OCI-LY7 (cell line): ENCODE results near the gene AKAP13. TPM values are rescaled to one million over a fixed set of nuclear protein-coding genes. Genes with fewer than 3 reads are reported as not detected.
A peak's percentile ranks its signal among the peaks of the same experiment; 100 is the strongest.

Experiments used
- BruUV-seq: library from RNA; stranded (reverse); fragments of 400-500 nt; replicated peaks from 2 replicates; lab custom pipeline; 2021; lab: Mats Ljungman, UMichigan
- CTCF ChIA-PET: fragments of 300-600 bp; sonication (Branson Sonifier 250); formaldehyde crosslinking; loops from one replicate; lab custom pipeline; 2022; ENCODE audit warnings: antibody characterized with exemption; ENCODE audit not compliant: unreplicated experiment; lab: Charles Lee
- POLR2A ChIA-PET: fragments of 300-600 bp; sonication (Branson Sonifier 250); formaldehyde crosslinking; loops from one replicate; lab custom pipeline; 2022; ENCODE audit warnings: antibody characterized with exemption; lab: Charles Lee
- DNase-seq: peaks from one replicate; pipeline ENCODE4 v3.0.0-alpha.2; 2015; ENCODE audit warnings: low spot score
- H2AFZ ChIP-seq: fragments of 200-600 bp; sonication (generic), shearing (Covaris generic); 2 replicates; pipeline ENCODE4 v1.6.1; 2014; ENCODE audit warnings: mild to moderate bottlenecking, antibody characterized with exemption, low read length, moderate library complexity
- H3K27ac ChIP-seq: fragments of 200-600 bp; sonication (generic); 2 replicates; pipeline ENCODE4 v1.5.1; 2014; ENCODE audit warnings: mixed run types, low read depth, mild to moderate bottlenecking, moderate library complexity, low read length, inconsistent platforms; ENCODE audit not compliant: poor library complexity, severe bottlenecking
- H3K36me3 ChIP-seq: fragments of 200-600 bp; sonication (generic); 2 replicates; pipeline ENCODE4 v1.6.1; 2014; ENCODE audit warnings: mild to moderate bottlenecking, antibody characterized with exemption, low read length, moderate library complexity, mixed read lengths; ENCODE audit not compliant: insufficient read depth
- H3K4me1 ChIP-seq: fragments of 200-600 bp; sonication (generic); 2 replicates; pipeline ENCODE4 v1.5.1; 2014; ENCODE audit warnings: mild to moderate bottlenecking, low read length; ENCODE audit not compliant: insufficient read depth, poor library complexity, severe bottlenecking
- H3K4me2 ChIP-seq: fragments of 200-600 bp; sonication (generic); 2 replicates; pipeline ENCODE4 v1.6.1; 2014; ENCODE audit warnings: mild to moderate bottlenecking, low read length
- H3K4me3 ChIP-seq: fragments of 200-600 bp; sonication (generic); 2 replicates; pipeline ENCODE4 v1.5.1; 2014; ENCODE audit warnings: mild to moderate bottlenecking, low read depth, low read length; ENCODE audit not compliant: poor library complexity, severe bottlenecking
- H3K79me2 ChIP-seq: fragments of 200-600 bp; sonication (generic); 2 replicates; pipeline ENCODE4 v1.6.1; 2016; ENCODE audit warnings: low read depth, mild to moderate bottlenecking, low read length, moderate library complexity, mixed read lengths; ENCODE audit not compliant: insufficient read depth
- H3K9me2 ChIP-seq: fragments of 200-600 bp; sonication (generic); 2 replicates; pipeline ENCODE4 v1.6.1; 2016; ENCODE audit warnings: mild to moderate bottlenecking, low read length, mixed read lengths; ENCODE audit not compliant: insufficient read depth
- H3K9me3 ChIP-seq: fragments of 200-600 bp; sonication (generic); 2 replicates; pipeline ENCODE4 v1.6.1; 2014; ENCODE audit warnings: mild to moderate bottlenecking, mixed run types, low read length, mixed read lengths
- H4K20me1 ChIP-seq: fragments of 200-600 bp; sonication (generic); 2 replicates; pipeline ENCODE4 v1.6.1; 2014; ENCODE audit warnings: mild to moderate bottlenecking, antibody characterized with exemption, low read length, moderate library complexity, mixed read lengths; ENCODE audit not compliant: insufficient read depth
- CTCF ChIP-seq: fragments of 200-600 bp; sonication (generic); conservative IDR thresholded peaks from 2 replicates; pipeline ENCODE4 v1.5.1; 2014; ENCODE audit warnings: mild to moderate bottlenecking, antibody characterized with exemption, low read length, moderate library complexity, mixed read lengths
- EZH2phosphoT487 ChIP-seq: fragments of 200-600 bp; sonication (generic); IDR thresholded peaks from 2 replicates; pipeline ENCODE4 v1.6.1; 2018; ENCODE audit warnings: low read depth, borderline replicate concordance, mild to moderate bottlenecking, mixed run types, antibody characterized with exemption, low read length, moderate library complexity, mixed read lengths
- intact Hi-C: fragments of 100-400 bp; cut with micrococcal nuclease; formaldehyde crosslinking; loops from one replicate; pipeline ENCODE4 v1.10.0; 2022; ENCODE audit not compliant: unreplicated experiment
- total RNA-seq, 2 experiments: library from RNA; depleted of rRNA in 1 of 2; stranded (reverse); fragments of >200 nt in 1 of 2; shearing (Covaris generic) in 1 of 2; gene quantifications; 2 replicates each; pipeline ENCODE4 v1.2.3, GENCODE V29; 2014 to 2022

Gene AKAP13
- total RNA-seq, 2 experiments from 2014 or later, result 140 to 250 TPM

- Histone ChIP-seq H3K79me2 (peaks cover 99% of the 10 kb centered on the region), H4K20me1 (peaks cover 40% of the 10 kb centered on the region; the same call in 1 of the 2 replicates), H3K4me1 (peaks cover 85% of the 10 kb centered on the region), H3K4me2 (peak overlapping the region; percentile 73), H3K9me2 (no peaks in the 10 kb centered on the region), H3K27ac (peak overlapping the region; percentile 88), H3K4me3 (peak overlapping the region; percentile 58), H2AFZ (no peak overlapping the region), H3K36me3 (peaks cover 55% of the 10 kb centered on the region), H3K9me3 (no peaks in the 10 kb centered on the region)
- no TSS peak for BruUV-seq
- intact Hi-C loops, result loop anchor here (2.0 to 10.0 kb wide), 2 partner anchors 13 to 315 kb away; no protein-coding TSS in a partner anchor
- ChIA-PET POLR2A (interaction anchor here (0.8 to 14.6 kb wide), 9 partner anchors 8 to 86 kb away, joined by 3 to 335 read pairs (median 7); partner anchors contain the start of gene AKAP13), CTCF (interaction anchor here (0.9 to 2.0 kb wide), 4 partner anchors 12 to 53 kb away, joined by 3 to 14 read pairs (median 4); no protein-coding TSS in a partner anchor)
- TF ChIP-seq EZH2phosphoT487 (no peak), CTCF (no peak)
- no peak for DNase-seq
Observed at GRCh38 chr15:85389772-85390171, 9.4 kb downstream of the AKAP13 start.

GRCh38 chr15:85393210-85393609, 12.8 kb downstream of the AKAP13 start:
- H3K36me3 ChIP-seq, result peaks cover 34% of the 10 kb centered on the region
- ChIA-PET CTCF (no interaction called here), POLR2A (interaction anchor here (1.9 to 6.0 kb wide), 2 partner anchors 10 to 12 kb away, joined by 7 to 48 read pairs; no protein-coding TSS in a partner anchor)
- peaks cover 88% of the 10 kb centered on the region for H3K4me1 ChIP-seq
- TF ChIP-seq EZH2phosphoT487 (no peak), CTCF (no peak)
- no peak for DNase-seq
- BruUV-seq, result no TSS peak
- H3K4me2 ChIP-seq, result peak overlapping the region; percentile 32
- H3K4me3 ChIP-seq, result no peak overlapping the region
- peaks cover 69% of the 10 kb centered on the region for H4K20me1 ChIP-seq
- H3K79me2 ChIP-seq, result peaks cover 100% of the 10 kb centered on the region
- H3K9me2 ChIP-seq, result no peaks in the 10 kb centered on the region
- no peak overlapping the region for H2AFZ ChIP-seq
- H3K9me3 ChIP-seq, result no peaks in the 10 kb centered on the region
- intact Hi-C loops, result no loop called here
- H3K27ac ChIP-seq, result no peak overlapping the region

- Histone ChIP-seq H3K27ac (no peak overlapping the region), H3K79me2 (peaks cover 99% of the 10 kb centered on the region), H4K20me1 (peaks cover 57% of the 10 kb centered on the region), H3K9me2 (no peaks in the 10 kb centered on the region), H3K4me2 (0 out of 2 replicates have a peak overlapping the region, but pooled peaks have one; percentile 2), H2AFZ (no peak overlapping the region), H3K4me1 (peaks cover 74% of the 10 kb centered on the region), H3K9me3 (no peaks in the 10 kb centered on the region), H3K36me3 (peaks cover 27% of the 10 kb centered on the region), H3K4me3 (no peak overlapping the region)
- ChIA-PET CTCF (no interaction called here), POLR2A (interaction anchor here (1.9 to 6.0 kb wide), 2 partner anchors 10 to 11 kb away, joined by 7 to 48 read pairs; no protein-coding TSS in a partner anchor)
- intact Hi-C loops, result no loop called here
- no peak for DNase-seq
- TF ChIP-seq EZH2phosphoT487 (no peak), CTCF (no peak)
- no TSS peak for BruUV-seq
Observed at GRCh38 chr15:85394554-85395333, 14.3 kb downstream of the AKAP13 start.
